HepG2 (cell line): ENCODE measurements around the gene SCYGR8. TPM values are rescaled to one million over a fixed set of nuclear protein-coding genes. Genes with fewer than 3 reads are reported as not detected.

Experiments
- AKNA ChIP-seq: sonication (generic); formaldehyde crosslinking; IDR thresholded peaks from 2 replicates; pipeline ENCODE4 v1.4.0; 2020; ENCODE audit warnings: missing genetic modification reagents, borderline replicate concordance
- ATF7 ChIP-seq, 2 experiments: fragments of 450-650 bp in 1 of 2; sonication (generic) in 1 of 2; formaldehyde crosslinking in 1 of 2; IDR thresholded peaks; 2 replicates each; pipeline versions ENCODE4 v1.4.0 to v1.6.1; 2016 to 2020; ENCODE audit warnings: antibody characterized with exemption in 1 of 2, mild to moderate bottlenecking in 1 of 2, missing genetic modification reagents in 1 of 2
- DPF2 ChIP-seq: sonication (generic); formaldehyde crosslinking; IDR thresholded peaks from 2 replicates; pipeline ENCODE4 v1.4.0; 2020; ENCODE audit warnings: mild to moderate bottlenecking, low read depth, missing genetic modification reagents, borderline replicate concordance
- DZIP1 ChIP-seq: sonication (generic); formaldehyde crosslinking; IDR thresholded peaks from 2 replicates; pipeline ENCODE4 v1.5.0; 2020; ENCODE audit warnings: mild to moderate bottlenecking, missing genetic modification reagents
- ETV5 ChIP-seq: IDR thresholded peaks from 2 replicates; pipeline ENCODE4 v1.6.1; 2018; ENCODE audit warnings: missing biosample characterization, missing genetic modification reagents, inconsistent platforms, borderline replicate concordance
- GZF1 ChIP-seq: sonication (generic); formaldehyde crosslinking; IDR thresholded peaks from 2 replicates; pipeline ENCODE4 v1.5.1; 2020; ENCODE audit warnings: mild to moderate bottlenecking, missing genetic modification reagents
- PHF21A ChIP-seq: sonication (generic); formaldehyde crosslinking; IDR thresholded peaks from 2 replicates; pipeline ENCODE4 v1.5.0; 2020; ENCODE audit warnings: mild to moderate bottlenecking, missing genetic modification reagents
- ZNF12 ChIP-seq: sonication (generic); formaldehyde crosslinking; IDR thresholded peaks from 2 replicates; pipeline ENCODE4 v1.5.0; 2020; ENCODE audit warnings: missing genetic modification reagents
- ZNF350 ChIP-seq: sonication (generic); formaldehyde crosslinking; IDR thresholded peaks from 2 replicates; pipeline ENCODE4 v1.4.0; 2020; ENCODE audit warnings: mild to moderate bottlenecking, low read depth, missing genetic modification reagents, borderline replicate concordance
- ZNF703 ChIP-seq: sonication (generic); formaldehyde crosslinking; IDR thresholded peaks from 2 replicates; pipeline ENCODE4 v1.5.1; 2020; ENCODE audit warnings: missing genetic modification reagents, mild to moderate bottlenecking, moderate library complexity, borderline replicate concordance
- ZNF709 ChIP-seq: sonication (generic); formaldehyde crosslinking; IDR thresholded peaks from 2 replicates; pipeline ENCODE4 v1.5.0; 2020; ENCODE audit warnings: mild to moderate bottlenecking, missing genetic modification reagents
- polyA plus RNA-seq, 8 experiments: library from polyadenylated mRNA; depleted of rRNA in 3 of 8; stranded (reverse) in 7 of 8; unstranded in 1 of 8; fragments of >200 nt; fragmentation: Illumina TruSeq in 4 of 8; extraction: Trizol in 4 of 8; gene quantifications; 2 replicates each; pipeline versions ENCODE4 v1.2.1 to v1.2.3, GENCODE V29; 2011 to 2016; ENCODE audit warnings: low read depth in 4 of 8, missing spikeins in 1 of 8, mixed read lengths in 1 of 8; ENCODE audit not compliant: insufficient read depth in 1 of 8
- total RNA-seq, 5 experiments: library from RNA; depleted of rRNA; stranded (reverse); fragments of >200 nt; fragmentation: Illumina TruSeq; extraction: Trizol; gene quantifications; 2 replicates each; pipeline ENCODE4 v1.2.3, GENCODE V29; 2016; ENCODE audit warnings: low read depth in 1 of 5
- TF ChIP-seq, protein P1 (sequence below): sonication (generic); formaldehyde crosslinking; IDR thresholded peaks from 2 replicates; pipeline ENCODE4 v1.4.0; 2020; ENCODE audit warnings: missing genetic modification reagents; ENCODE audit errors: not compliant biosample characterization
- TF ChIP-seq, protein P2 (sequence below): sonication (generic); formaldehyde crosslinking; IDR thresholded peaks from 2 replicates; pipeline ENCODE4 v1.4.0; 2020; ENCODE audit warnings: missing genetic modification reagents
- TF ChIP-seq, protein P3 (sequence below): sonication (generic); formaldehyde crosslinking; IDR thresholded peaks from 2 replicates; pipeline ENCODE4 v1.4.0; 2020; ENCODE audit warnings: low read depth, mild to moderate bottlenecking, missing genetic modification reagents

SCYGR8 gene
- total and polyA plus RNA-seq, 2 of the 13 experiments (the other 11 are each of a cell fraction or from before 2014, with no cell fraction given), result not detected

DNA sequence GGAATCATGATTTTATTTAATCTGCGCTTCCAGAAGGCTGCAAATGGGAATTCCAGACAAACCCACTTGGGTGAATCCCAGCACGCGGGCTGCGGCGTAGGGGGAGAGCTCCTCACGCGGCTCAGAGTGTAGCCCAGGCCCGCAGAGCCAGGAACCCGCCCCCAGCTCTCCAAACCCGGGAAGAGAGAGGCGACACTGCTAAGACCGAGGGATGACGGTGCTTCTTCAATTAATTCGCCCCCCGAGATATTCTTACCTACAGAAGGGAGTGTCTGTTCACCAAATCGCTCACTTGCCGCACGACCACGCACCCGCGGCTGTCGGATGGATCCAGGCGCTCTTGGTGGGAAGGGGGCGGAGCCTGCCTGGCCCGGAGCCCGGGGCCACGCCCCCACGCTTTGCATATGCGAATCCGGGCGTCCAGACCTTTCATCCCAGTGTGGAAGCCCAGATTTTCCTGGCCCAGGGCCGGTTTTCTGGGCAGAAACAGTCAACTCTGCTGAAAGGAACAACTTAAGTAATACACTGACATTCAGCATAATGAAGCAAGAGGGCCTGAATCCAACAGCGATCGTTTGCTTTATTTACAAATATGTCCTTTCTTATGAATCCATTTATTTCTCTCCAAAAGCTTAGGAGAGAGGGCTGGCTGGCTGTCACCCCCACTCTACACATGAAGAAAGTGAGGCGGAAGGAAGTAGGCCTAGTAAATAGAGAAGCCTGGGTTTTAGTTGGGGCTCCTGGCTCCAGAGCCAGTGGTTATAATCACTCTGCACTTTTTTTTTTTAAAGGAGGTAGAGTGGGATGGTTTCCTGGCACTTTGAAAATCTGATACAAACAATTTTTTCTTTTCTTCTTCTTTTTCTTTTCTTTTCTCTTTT is 27.8 kb upstream of the SCYGR8 start, which contains the start of gene SLC19A3 (continued):
- 0 out of 2 replicates have a peak, but pooled peaks have one; percentile 19 for TF ChIP-seq ZNF350 (CRISPR knock-in tag)
- no peak for TF ChIP-seq ATF7 (IDR thresholded peaks at IDR 0.05)
- no peak for TF ChIP-seq ATF7 (CRISPR knock-in tag; IDR thresholded peaks at IDR 0.05)
- TF ChIP-seq AKNA, result no peak
- peak; percentile 19; the same call in 1 of the 2 replicates for TF ChIP-seq ETV5 (CRISPR knock-in tag)
- TF ChIP-seq, protein P1, sequence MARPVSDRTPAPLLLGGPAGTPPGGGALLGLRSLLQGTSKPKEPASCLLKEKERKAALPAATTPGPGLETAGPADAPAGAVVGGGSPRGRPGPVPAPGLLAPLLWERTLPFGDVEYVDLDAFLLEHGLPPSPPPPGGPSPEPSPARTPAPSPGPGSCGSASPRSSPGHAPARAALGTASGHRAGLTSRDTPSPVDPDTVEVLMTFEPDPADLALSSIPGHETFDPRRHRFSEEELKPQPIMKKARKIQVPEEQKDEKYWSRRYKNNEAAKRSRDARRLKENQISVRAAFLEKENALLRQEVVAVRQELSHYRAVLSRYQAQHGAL (CRISPR knock-in tag), result no peak
- no peak for TF ChIP-seq ZNF709
- TF ChIP-seq, protein P2, sequence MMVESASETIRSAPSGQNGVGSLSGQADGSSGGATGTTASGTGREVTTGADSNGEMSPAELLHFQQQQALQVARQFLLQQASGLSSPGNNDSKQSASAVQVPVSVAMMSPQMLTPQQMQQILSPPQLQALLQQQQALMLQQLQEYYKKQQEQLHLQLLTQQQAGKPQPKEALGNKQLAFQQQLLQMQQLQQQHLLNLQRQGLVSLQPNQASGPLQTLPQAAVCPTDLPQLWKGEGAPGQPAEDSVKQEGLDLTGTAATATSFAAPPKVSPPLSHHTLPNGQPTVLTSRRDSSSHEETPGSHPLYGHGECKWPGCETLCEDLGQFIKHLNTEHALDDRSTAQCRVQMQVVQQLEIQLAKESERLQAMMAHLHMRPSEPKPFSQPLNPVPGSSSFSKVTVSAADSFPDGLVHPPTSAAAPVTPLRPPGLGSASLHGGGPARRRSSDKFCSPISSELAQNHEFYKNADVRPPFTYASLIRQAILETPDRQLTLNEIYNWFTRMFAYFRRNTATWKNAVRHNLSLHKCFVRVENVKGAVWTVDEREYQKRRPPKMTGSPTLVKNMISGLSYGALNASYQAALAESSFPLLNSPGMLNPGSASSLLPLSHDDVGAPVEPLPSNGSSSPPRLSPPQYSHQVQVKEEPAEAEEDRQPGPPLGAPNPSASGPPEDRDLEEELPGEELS (CRISPR knock-in tag), result no peak
- no peak for TF ChIP-seq DZIP1
- TF ChIP-seq DPF2 (CRISPR knock-in tag), result no peak
- TF ChIP-seq PHF21A (CRISPR knock-in tag), result peak; percentile 85
- TF ChIP-seq ZNF703 (CRISPR knock-in tag), result no peak
- TF ChIP-seq ZNF12 (CRISPR knock-in tag), result no peak
- TF ChIP-seq, protein P3, sequence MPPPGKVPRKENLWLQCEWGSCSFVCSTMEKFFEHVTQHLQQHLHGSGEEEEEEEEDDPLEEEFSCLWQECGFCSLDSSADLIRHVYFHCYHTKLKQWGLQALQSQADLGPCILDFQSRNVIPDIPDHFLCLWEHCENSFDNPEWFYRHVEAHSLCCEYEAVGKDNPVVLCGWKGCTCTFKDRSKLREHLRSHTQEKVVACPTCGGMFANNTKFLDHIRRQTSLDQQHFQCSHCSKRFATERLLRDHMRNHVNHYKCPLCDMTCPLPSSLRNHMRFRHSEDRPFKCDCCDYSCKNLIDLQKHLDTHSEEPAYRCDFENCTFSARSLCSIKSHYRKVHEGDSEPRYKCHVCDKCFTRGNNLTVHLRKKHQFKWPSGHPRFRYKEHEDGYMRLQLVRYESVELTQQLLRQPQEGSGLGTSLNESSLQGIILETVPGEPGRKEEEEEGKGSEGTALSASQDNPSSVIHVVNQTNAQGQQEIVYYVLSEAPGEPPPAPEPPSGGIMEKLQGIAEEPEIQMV (CRISPR knock-in tag), result no peak
- no peak for TF ChIP-seq GZF1 (CRISPR knock-in tag)
